Upper lobe of left lung (tissue), 6 donors: ENCODE data around the gene NLRX1. TPM values are rescaled to one million over a fixed set of nuclear protein-coding genes. Genes with fewer than 3 reads are reported as not detected.
A peak's percentile ranks its signal among the peaks of the same experiment; 100 is the strongest.

Experiments
- ATAC-seq, 2 donors: fragments of 200-7000 bp; cut with Tn5 transposase; one replicate each; pipeline ENCODE4 v1.9.1; 2022; ENCODE audit warnings: mild to moderate bottlenecking in 2 of 2, moderate library complexity in 2 of 2; ENCODE audit not compliant: low FRiP score in 2 of 2
- DNase-seq, 2 donors: peaks; one replicate each; pipeline ENCODE4 v3.0.0-alpha.2; 2019 to 2020
- H3K27ac ChIP-seq, 4 donors: fragments of 200-600 bp; sonication (generic); one replicate each; pipeline ENCODE4 v1.5.1; 2016 to 2019
- H3K27me3 ChIP-seq, 4 donors: fragments of 200-600 bp; sonication (generic); one replicate each; pipeline ENCODE4 v1.5.1; 2017 to 2019
- H3K36me3 ChIP-seq, 4 donors: fragments of 200-600 bp; sonication (generic); one replicate each; pipeline ENCODE4 v1.5.1; 2016 to 2019
- H3K4me1 ChIP-seq, 4 donors: fragments of 200-600 bp; sonication (generic); one replicate each; pipeline ENCODE4 v1.5.1; 2018 to 2019
- H3K4me3 ChIP-seq, 4 donors: fragments of 200-600 bp; sonication (generic); one replicate each; pipeline ENCODE4 v1.5.1; 2017 to 2019; ENCODE audit warnings: mild to moderate bottlenecking in 2 of 4, moderate library complexity in 1 of 4
- H3K9me3 ChIP-seq, 4 donors: fragments of 200-600 bp; sonication (generic); one replicate each; pipeline ENCODE4 v1.5.1; 2018 to 2019
- EP300 ChIP-seq, 4 donors: sonication (generic); formaldehyde crosslinking; IDR thresholded peaks; one replicate each; pipeline ENCODE4 v1.5.1; 2017; ENCODE audit warnings: antibody characterized with exemption in 4 of 4, control low read depth in 2 of 4
- POLR2A ChIP-seq, 4 donors: fragments of 450-650 bp; IDR thresholded peaks; one replicate each; pipeline ENCODE4 v1.5.1; 2016 to 2017; ENCODE audit warnings: antibody characterized with exemption in 4 of 4, mild to moderate bottlenecking in 2 of 4
- POLR2AphosphoS5 ChIP-seq, 2 donors: sonication (generic); formaldehyde crosslinking; IDR thresholded peaks; one replicate each; pipeline ENCODE4 v1.5.1; 2017; ENCODE audit warnings: antibody characterized with exemption in 2 of 2
- WGBS, 2 donors: methylation state at CpG; one replicate each; pipeline ENCODE4 v1.1.5; 2017 to 2018; 5-methylcytosine and 5-hydroxymethylcytosine counted together
- total RNA-seq, 6 donors: library from RNA; depleted of rRNA in 4 of 6; stranded (reverse); fragments of >200 nt in 4 of 6; gene quantifications; one replicate each; pipeline versions ENCODE4 v1.1.0 to v1.2.1, GENCODE V29; 2016 to 2021
- TF ChIP-seq, protein P1 (sequence below), 6 experiments: fragments of 450-650 bp in 4 of 6; fragments of 200-600 bp in 2 of 6; sonication (generic) in 2 of 6; IDR thresholded peaks; one replicate each; pipeline ENCODE4 v1.5.1; 2016 to 2019; ENCODE audit warnings: antibody characterized with exemption in 6 of 6
- donor health status: DM: no; HTN: no; CAD: no; lungs with moderate emphysema.
- donor health status: DM: no; HTN: yes; CAD: no; lungs with severe emphysema.

NLRX1 gene
- total RNA-seq, 6 donors from 2014 or later, result 13.1 to 34.5 (median 20.2) TPM

DNA sequence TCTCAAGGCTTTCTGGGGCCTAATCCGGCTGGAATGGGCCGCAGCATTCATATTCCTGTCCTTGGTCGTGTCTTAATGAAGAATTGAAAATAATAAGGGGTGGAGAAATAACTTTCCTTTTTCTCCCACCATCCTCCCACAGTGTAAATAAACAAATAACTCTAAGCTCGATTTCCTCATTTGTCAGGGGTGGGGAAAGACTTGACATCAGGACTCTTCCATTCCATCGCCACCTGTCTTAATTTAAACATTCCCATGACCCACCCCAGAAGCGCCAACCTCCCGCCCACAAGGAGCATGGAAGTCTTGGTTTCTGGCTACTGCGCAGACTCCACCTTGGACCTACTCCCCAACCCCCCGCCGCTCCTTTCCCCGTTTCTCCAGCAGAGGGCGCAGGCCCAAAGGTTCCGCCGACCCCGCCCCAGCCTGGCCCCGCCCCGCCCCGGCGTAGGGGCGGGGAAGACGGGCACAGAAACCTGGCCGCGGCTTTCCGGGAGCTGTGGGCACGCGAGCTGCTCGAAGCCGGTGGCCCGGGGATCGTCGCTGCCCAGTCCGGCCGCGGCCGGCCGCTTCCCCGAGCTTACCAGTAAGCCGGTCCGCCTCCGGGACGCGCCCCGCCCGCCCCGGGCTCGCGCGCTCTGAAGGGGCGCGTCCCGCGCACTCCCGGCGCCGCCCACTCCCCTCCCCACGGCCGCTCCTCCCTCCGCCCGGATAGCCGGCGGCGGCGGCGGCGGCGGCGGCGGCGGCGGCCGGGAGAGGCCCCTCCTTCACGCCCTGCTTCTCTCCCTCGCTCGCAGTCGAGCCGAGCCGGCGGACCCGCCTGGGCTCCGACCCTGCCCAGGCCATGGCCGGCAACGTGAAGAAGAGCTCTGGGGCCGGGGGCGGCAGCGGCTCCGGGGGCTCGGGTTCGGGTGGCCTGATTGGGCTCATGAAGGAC, 37.3 kb downstream of the NLRX1 start, which contains the start of gene CBL:
Gene CBL, plus strand, starts transcription at position 766 of the 937 bp plus-strand sequence. Its CDS starts 79 bp downstream, at position 845.
- TF ChIP-seq, protein P1, sequence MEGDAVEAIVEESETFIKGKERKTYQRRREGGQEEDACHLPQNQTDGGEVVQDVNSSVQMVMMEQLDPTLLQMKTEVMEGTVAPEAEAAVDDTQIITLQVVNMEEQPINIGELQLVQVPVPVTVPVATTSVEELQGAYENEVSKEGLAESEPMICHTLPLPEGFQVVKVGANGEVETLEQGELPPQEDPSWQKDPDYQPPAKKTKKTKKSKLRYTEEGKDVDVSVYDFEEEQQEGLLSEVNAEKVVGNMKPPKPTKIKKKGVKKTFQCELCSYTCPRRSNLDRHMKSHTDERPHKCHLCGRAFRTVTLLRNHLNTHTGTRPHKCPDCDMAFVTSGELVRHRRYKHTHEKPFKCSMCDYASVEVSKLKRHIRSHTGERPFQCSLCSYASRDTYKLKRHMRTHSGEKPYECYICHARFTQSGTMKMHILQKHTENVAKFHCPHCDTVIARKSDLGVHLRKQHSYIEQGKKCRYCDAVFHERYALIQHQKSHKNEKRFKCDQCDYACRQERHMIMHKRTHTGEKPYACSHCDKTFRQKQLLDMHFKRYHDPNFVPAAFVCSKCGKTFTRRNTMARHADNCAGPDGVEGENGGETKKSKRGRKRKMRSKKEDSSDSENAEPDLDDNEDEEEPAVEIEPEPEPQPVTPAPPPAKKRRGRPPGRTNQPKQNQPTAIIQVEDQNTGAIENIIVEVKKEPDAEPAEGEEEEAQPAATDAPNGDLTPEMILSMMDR (IDR thresholded peaks at IDR 0.05), result peak; percentile 80 to 98 (median 88)
- TF ChIP-seq POLR2A (IDR thresholded peaks at IDR 0.05) (peak in 3 of 4 donors; percentile 42 to 78 (median 49)), EP300 (IDR thresholded peaks at IDR 0.05) (no peak), POLR2AphosphoS5 (IDR thresholded peaks at IDR 0.05) (peak; percentile 18 to 43)

DNA sequence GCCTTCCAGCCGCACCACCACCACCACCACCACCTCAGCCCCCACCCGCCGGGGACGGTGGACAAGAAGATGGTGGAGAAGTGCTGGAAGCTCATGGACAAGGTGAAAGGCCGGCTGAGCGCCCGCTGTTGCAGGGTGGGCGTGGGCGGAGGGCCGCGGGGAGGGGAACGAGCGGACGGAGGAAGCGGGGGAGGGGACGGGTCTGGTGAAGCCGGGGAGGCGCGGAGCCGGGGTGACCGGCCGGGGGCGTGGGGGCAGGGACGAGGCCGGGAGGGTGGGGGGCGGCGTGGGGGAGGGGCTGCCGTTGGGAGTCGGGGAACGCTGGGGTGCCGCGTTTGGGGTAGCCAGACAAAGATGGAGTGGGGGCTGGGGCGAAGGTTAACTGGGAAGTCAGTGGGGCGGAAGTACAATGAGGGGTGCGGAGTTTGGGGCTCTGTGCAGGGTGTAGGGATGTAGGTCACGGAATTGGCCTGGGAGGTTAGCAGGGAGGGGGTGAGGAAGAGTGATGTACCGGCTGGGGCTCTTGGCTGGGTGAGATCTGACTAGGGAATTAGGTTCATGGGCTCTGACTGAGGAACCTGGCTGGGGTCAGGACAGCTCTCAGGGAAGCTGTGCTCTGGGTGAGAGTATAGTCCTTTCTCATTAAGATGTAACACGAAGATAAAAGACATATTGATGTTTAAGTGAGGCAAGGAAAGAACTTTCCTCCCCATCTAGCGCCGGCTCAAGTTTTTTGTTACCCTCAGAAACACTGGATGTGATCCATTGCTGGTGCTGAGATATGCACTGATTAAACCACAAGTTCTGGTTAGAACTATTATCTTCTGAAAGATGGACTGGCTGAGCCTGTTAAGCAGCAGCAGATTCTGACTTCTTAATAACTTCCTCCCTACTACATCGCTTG, 38.2 kb downstream of the NLRX1 start:
- TF ChIP-seq EP300 (IDR thresholded peaks at IDR 0.05) (no peak), POLR2AphosphoS5 (IDR thresholded peaks at IDR 0.05) (peak in 1 of 2 donors; percentile 4), POLR2A (IDR thresholded peaks at IDR 0.05) (no peak)
- TF ChIP-seq, protein P1 (IDR thresholded peaks at IDR 0.05), result no peak
- no peaks in the 10 kb centered on the region for H3K36me3 ChIP-seq
- ATAC-seq, result peak; percentile 5 to 54
- H3K27ac ChIP-seq, result peak overlapping the region; percentile 94 to 97 (median 94)
- H3K4me1 ChIP-seq, result peaks cover 4 to 31% (median 19%) of the 10 kb centered on the region in 4 donors
- WGBS, 2 donors, result 1% methylated on average over 24 to 28 of the region's 41 CpGs
- no peaks in the 10 kb centered on the region for H3K9me3 ChIP-seq
- H3K4me3 ChIP-seq, result peak overlapping the region; percentile 84 to 99 (median 96)
- no peaks in the 10 kb centered on the region for H3K27me3 ChIP-seq
- peak; percentile 42 to 92 for DNase-seq

More for the DNA sequence above, 37.3 kb downstream of the NLRX1 start, which contains the start of gene CBL:
- no peaks in the 10 kb centered on the region for H3K9me3 ChIP-seq
- H3K36me3 ChIP-seq, result no peaks in the 10 kb centered on the region
- H3K27me3 ChIP-seq, result no peaks in the 10 kb centered on the region
- H3K4me3 ChIP-seq, result peak within 1 kb of the TSS; percentile 84 to 99 (median 96)
- peak; percentile 98 to 99 for ATAC-seq
- DNase-seq, result peak; percentile 97 to 98
- 0% methylated on average over 16 to 23 of the region's 88 CpGs for WGBS, 2 donors
- H3K27ac ChIP-seq, result peak within 1 kb of the TSS; percentile 94 to 97 (median 94)
- H3K4me1 ChIP-seq, result peaks cover 4 to 31% (median 19%) of the 10 kb centered on the region in 4 donors

DNA sequence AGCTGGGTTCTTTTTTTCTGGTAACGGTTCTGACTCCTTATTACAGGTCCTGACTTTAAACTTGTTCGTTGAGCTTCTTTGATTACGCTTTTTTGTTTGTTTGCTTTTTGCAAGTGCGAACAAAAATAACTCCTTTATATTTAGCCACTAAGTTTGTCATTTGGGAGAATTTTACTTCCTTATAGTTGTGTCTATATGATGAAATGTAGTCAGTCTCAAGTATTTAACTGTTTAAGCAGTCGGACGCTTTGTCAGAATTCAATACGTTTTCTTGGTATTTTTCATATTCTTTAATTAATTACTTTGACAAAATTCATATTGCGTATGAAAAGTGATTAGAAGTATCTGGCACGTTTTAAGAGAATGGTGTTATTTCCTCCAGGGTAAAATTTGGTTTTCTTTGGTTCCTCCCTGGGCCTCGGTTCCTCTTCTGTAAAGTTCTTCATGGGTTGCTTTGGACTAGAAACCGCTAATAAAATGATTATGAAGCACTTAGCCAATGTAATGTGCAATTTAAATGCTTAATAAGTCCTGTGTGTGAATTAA, 39.0 kb downstream of the NLRX1 start:
- DNase-seq, result no peak

DNA sequence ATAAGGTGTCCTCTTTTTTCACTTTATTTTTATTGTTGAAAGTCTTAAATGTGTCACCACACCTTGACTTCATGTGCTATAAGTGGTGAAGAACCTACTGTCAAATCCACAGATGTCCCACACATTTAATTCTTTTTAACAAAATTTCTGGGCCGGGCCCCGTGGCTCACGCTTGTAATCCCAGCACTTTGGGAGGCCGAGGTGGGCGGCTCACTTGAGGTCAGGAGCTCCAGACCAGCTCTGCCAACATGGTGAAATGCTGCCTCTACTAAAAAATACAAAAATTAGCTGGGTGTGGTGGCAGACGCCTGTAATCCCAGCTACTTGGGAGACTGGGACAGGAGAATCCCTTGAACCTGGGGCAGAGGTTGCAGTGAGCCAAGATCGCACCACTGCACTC, 40.7 kb downstream of the NLRX1 start:
- ATAC-seq (no peak), DNase-seq (no peak)
- TF ChIP-seq POLR2A (IDR thresholded peaks at IDR 0.05), result no peak
- TF ChIP-seq POLR2AphosphoS5 (IDR thresholded peaks at IDR 0.05), result no peak
- TF ChIP-seq, protein P1 (IDR thresholded peaks at IDR 0.05), result no peak
- no peak for TF ChIP-seq EP300 (IDR thresholded peaks at IDR 0.05)
- Histone ChIP-seq H3K4me3 (no peak overlapping the region), H3K27me3 (no peaks in the 10 kb centered on the region), H3K36me3 (no peaks in the 10 kb centered on the region), H3K4me1 (peaks cover 4 to 40% (median 22%) of the 10 kb centered on the region in 4 donors), H3K9me3 (no peaks in the 10 kb centered on the region), H3K27ac (no peak overlapping the region)
- WGBS, 2 donors, result 92 to 93% methylated on average over 7 of the region's 7 CpGs

More for the DNA sequence above, 39.0 kb downstream of the NLRX1 start:
- 22% methylated on average over 11 of the region's 11 CpGs for WGBS, 2 donors
- Histone ChIP-seq H3K9me3 (no peaks in the 10 kb centered on the region), H3K27me3 (no peaks in the 10 kb centered on the region), H3K4me1 (peaks cover 4 to 32% (median 19%) of the 10 kb centered on the region in 4 donors), H3K27ac (peak overlapping the region; percentile 94 to 97 (median 94)), H3K36me3 (no peaks in the 10 kb centered on the region), H3K4me3 (peak overlapping the region in 3 of 4 donors; percentile 93 to 99 (median 98))
- no peak for ATAC-seq
- TF ChIP-seq EP300 (IDR thresholded peaks at IDR 0.05) (no peak), POLR2A (IDR thresholded peaks at IDR 0.05) (no peak), POLR2AphosphoS5 (IDR thresholded peaks at IDR 0.05) (no peak)
- TF ChIP-seq, protein P1 (IDR thresholded peaks at IDR 0.05), result no peak
